ENCODE results near the gene FIGLA. TPM values are rescaled to one million over a fixed set of nuclear protein-coding genes. Genes with fewer than 3 reads are reported as not detected.

FIGLA gene
- total RNA-seq, 1 experiment from 2014 or later: not detected

- peak overlapping the region; percentile 93 for H3K27ac Mint-ChIP-seq
- TF ChIP-seq USF2 (CRISPR knock-in tag; IDR thresholded peaks at IDR 0.05) (no peak), GABPB1 (CRISPR knock-in tag; IDR thresholded peaks at IDR 0.05) (no peak), ZNF281 (CRISPR knock-in tag; IDR thresholded peaks at IDR 0.05) (no peak), ZNF416 (CRISPR knock-in tag; IDR thresholded peaks at IDR 0.05) (no peak)
- DNase-seq (ENCODE audit: low spot score) (no peak), ATAC-seq (no peak)
- no peaks in the 10 kb centered on the region for H3K9me3 Mint-ChIP-seq
- 0 out of 2 replicates have a peak overlapping the region, but pooled peaks have one; percentile 14 for H3K4me3 Mint-ChIP-seq
- ChIA-PET CTCF (interaction anchor here (1.2 kb wide), 1 partner anchor 20 kb away, joined by 3 read pairs; no protein-coding TSS in a partner anchor), POLR2A (no interaction called here)
- H3K27me3 Mint-ChIP-seq (ENCODE audit: low read depth): no peaks in the 10 kb centered on the region
- peaks cover 91% of the 10 kb centered on the region for H3K4me1 Mint-ChIP-seq
- H3K36me3 Mint-ChIP-seq: no peaks in the 10 kb centered on the region
Observed at GRCh38 chr2:70729647-70730046, 60.8 kb downstream of the FIGLA start.

GRCh38 chr2:70728128-70728527, 62.3 kb downstream of the FIGLA start:
- ATAC-seq (peak; percentile 80), DNase-seq (ENCODE audit: low spot score) (peak; percentile 68)
- ChIA-PET POLR2A (no interaction called here), CTCF (interaction anchor here (0.7 to 1.2 kb wide), 4 partner anchors 18 to 83 kb away, joined by 3 to 4 read pairs (median 3); partner anchors contain the start of gene ADD2)
- Mint-ChIP-seq H3K36me3 (no peaks in the 10 kb centered on the region), H3K9me3 (no peaks in the 10 kb centered on the region), H3K27me3 (ENCODE audit: low read depth) (no peaks in the 10 kb centered on the region), H3K4me1 (peaks cover 87% of the 10 kb centered on the region), H3K4me3 (no peak overlapping the region), H3K27ac (peak overlapping the region; percentile 93)
- TF ChIP-seq, protein P1, sequence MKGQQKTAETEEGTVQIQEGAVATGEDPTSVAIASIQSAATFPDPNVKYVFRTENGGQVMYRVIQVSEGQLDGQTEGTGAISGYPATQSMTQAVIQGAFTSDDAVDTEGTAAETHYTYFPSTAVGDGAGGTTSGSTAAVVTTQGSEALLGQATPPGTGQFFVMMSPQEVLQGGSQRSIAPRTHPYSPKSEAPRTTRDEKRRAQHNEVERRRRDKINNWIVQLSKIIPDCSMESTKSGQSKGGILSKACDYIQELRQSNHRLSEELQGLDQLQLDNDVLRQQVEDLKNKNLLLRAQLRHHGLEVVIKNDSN (CRISPR knock-in tag; IDR thresholded peaks at IDR 0.05): no peak
- TF ChIP-seq TP53 (CRISPR knock-in tag; IDR thresholded peaks at IDR 0.05) (no peak), HMGXB4 (CRISPR knock-in tag; IDR thresholded peaks at IDR 0.05) (no peak), ERG (CRISPR knock-in tag; IDR thresholded peaks at IDR 0.05) (no peak), ZBTB43 (CRISPR knock-in tag; IDR thresholded peaks at IDR 0.05) (no peak)
- TF ChIP-seq, protein P2, sequence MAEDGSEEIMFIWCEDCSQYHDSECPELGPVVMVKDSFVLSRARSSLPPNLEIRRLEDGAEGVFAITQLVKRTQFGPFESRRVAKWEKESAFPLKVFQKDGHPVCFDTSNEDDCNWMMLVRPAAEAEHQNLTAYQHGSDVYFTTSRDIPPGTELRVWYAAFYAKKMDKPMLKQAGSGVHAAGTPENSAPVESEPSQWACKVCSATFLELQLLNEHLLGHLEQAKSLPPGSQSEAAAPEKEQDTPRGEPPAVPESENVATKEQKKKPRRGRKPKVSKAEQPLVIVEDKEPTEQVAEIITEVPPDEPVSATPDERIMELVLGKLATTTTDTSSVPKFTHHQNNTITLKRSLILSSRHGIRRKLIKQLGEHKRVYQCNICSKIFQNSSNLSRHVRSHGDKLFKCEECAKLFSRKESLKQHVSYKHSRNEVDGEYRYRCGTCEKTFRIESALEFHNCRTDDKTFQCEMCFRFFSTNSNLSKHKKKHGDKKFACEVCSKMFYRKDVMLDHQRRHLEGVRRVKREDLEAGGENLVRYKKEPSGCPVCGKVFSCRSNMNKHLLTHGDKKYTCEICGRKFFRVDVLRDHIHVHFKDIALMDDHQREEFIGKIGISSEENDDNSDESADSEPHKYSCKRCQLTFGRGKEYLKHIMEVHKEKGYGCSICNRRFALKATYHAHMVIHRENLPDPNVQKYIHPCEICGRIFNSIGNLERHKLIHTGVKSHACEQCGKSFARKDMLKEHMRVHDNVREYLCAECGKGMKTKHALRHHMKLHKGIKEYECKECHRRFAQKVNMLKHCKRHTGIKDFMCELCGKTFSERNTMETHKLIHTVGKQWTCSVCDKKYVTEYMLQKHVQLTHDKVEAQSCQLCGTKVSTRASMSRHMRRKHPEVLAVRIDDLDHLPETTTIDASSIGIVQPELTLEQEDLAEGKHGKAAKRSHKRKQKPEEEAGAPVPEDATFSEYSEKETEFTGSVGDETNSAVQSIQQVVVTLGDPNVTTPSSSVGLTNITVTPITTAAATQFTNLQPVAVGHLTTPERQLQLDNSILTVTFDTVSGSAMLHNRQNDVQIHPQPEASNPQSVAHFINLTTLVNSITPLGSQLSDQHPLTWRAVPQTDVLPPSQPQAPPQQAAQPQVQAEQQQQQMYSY (CRISPR knock-in tag; IDR thresholded peaks at IDR 0.05): no peak
- TF ChIP-seq, protein P3, sequence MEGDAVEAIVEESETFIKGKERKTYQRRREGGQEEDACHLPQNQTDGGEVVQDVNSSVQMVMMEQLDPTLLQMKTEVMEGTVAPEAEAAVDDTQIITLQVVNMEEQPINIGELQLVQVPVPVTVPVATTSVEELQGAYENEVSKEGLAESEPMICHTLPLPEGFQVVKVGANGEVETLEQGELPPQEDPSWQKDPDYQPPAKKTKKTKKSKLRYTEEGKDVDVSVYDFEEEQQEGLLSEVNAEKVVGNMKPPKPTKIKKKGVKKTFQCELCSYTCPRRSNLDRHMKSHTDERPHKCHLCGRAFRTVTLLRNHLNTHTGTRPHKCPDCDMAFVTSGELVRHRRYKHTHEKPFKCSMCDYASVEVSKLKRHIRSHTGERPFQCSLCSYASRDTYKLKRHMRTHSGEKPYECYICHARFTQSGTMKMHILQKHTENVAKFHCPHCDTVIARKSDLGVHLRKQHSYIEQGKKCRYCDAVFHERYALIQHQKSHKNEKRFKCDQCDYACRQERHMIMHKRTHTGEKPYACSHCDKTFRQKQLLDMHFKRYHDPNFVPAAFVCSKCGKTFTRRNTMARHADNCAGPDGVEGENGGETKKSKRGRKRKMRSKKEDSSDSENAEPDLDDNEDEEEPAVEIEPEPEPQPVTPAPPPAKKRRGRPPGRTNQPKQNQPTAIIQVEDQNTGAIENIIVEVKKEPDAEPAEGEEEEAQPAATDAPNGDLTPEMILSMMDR (IDR thresholded peaks at IDR 0.05): no peak
- TF ChIP-seq, protein P4, sequence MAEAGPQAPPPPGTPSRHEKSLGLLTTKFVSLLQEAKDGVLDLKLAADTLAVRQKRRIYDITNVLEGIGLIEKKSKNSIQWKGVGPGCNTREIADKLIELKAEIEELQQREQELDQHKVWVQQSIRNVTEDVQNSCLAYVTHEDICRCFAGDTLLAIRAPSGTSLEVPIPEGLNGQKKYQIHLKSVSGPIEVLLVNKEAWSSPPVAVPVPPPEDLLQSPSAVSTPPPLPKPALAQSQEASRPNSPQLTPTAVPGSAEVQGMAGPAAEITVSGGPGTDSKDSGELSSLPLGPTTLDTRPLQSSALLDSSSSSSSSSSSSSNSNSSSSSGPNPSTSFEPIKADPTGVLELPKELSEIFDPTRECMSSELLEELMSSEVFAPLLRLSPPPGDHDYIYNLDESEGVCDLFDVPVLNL (CRISPR knock-in tag; IDR thresholded peaks at IDR 0.05; ENCODE audit: borderline replicate concordance, low read depth): no peak

All from WTC11 (cell line).